ENCODE data around the gene KIF16B.

GRCh38 chr20:16476032-16476431, 97.2 kb downstream of the KIF16B start:
- TF ChIP-seq, protein P1, sequence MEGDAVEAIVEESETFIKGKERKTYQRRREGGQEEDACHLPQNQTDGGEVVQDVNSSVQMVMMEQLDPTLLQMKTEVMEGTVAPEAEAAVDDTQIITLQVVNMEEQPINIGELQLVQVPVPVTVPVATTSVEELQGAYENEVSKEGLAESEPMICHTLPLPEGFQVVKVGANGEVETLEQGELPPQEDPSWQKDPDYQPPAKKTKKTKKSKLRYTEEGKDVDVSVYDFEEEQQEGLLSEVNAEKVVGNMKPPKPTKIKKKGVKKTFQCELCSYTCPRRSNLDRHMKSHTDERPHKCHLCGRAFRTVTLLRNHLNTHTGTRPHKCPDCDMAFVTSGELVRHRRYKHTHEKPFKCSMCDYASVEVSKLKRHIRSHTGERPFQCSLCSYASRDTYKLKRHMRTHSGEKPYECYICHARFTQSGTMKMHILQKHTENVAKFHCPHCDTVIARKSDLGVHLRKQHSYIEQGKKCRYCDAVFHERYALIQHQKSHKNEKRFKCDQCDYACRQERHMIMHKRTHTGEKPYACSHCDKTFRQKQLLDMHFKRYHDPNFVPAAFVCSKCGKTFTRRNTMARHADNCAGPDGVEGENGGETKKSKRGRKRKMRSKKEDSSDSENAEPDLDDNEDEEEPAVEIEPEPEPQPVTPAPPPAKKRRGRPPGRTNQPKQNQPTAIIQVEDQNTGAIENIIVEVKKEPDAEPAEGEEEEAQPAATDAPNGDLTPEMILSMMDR (conservative IDR thresholded peaks at IDR 0.05): peak; percentile 80
- TF ChIP-seq ZFX (IDR thresholded peaks at IDR 0.05): no peak

Measured in C4-2B (cell line).